DND-41 (cell line): ENCODE data around the gene SEZ6L2.

Experiments used
- ATAC-seq: fragments of 200-7000 bp; cut with Tn5 transposase; 3 replicates; pipeline ENCODE4 v1.9.1; 2021; ENCODE audit warnings: low read depth; ENCODE audit not compliant: insufficient read depth
- DNase-seq: peaks from one replicate; pipeline ENCODE4 v3.0.0-alpha.2; 2020
- H2AFZ ChIP-seq: 2 replicates; pipeline ENCODE4 v1.6.0; 2012; ENCODE audit warnings: low read depth, low read length
- H3K27ac ChIP-seq: 2 replicates; pipeline ENCODE4 v1.5.1; 2012; ENCODE audit warnings: low read length, inconsistent platforms
- H3K27me3 ChIP-seq: fragments of 200-600 bp; sonication (generic); 2 replicates; pipeline ENCODE4 v1.6.0; 2012; ENCODE audit warnings: low read length, mild to moderate bottlenecking, inconsistent platforms; ENCODE audit not compliant: insufficient read depth, poor library complexity
- H3K36me3 ChIP-seq: 2 replicates; pipeline ENCODE4 v1.5.1; 2012; ENCODE audit warnings: low read length, inconsistent platforms; ENCODE audit not compliant: insufficient read depth
- H3K4me1 ChIP-seq: 2 replicates; pipeline ENCODE4 v1.5.1; 2012; ENCODE audit warnings: mild to moderate bottlenecking, low read length; ENCODE audit not compliant: insufficient read depth
- H3K4me2 ChIP-seq: 2 replicates; pipeline ENCODE4 v1.6.0; 2012; ENCODE audit warnings: mild to moderate bottlenecking, moderate library complexity, low read length, inconsistent platforms; ENCODE audit not compliant: insufficient read depth
- H3K4me3 ChIP-seq, 2 experiments: fragments of 200-600 bp in 1 of 2; shearing (Covaris generic) in 1 of 2; 2 replicates each; pipeline ENCODE4 v1.5.1; 2012 to 2016; ENCODE audit warnings: inconsistent platforms in 2 of 2, low read length in 2 of 2, mild to moderate bottlenecking in 2 of 2, low read depth in 1 of 2, moderate library complexity in 1 of 2
- H3K79me2 ChIP-seq: 2 replicates; pipeline ENCODE4 v1.6.0; 2012; ENCODE audit warnings: low read length, inconsistent platforms; ENCODE audit not compliant: insufficient read depth
- H3K9ac ChIP-seq: 2 replicates; pipeline ENCODE4 v1.6.0; 2012; ENCODE audit warnings: low read depth, mild to moderate bottlenecking, inconsistent platforms, low read length, moderate library complexity
- H3K9me3 ChIP-seq: 2 replicates; pipeline ENCODE4 v1.5.1; 2012; ENCODE audit warnings: low read length, moderate library complexity, mild to moderate bottlenecking, inconsistent platforms; ENCODE audit not compliant: insufficient read depth, severe bottlenecking
- H4K20me1 ChIP-seq: 2 replicates; pipeline ENCODE4 v1.6.0; 2012; ENCODE audit warnings: low read length; ENCODE audit not compliant: insufficient read depth
- EZH2 ChIP-seq: IDR thresholded peaks from 3 replicates; pipeline ENCODE4 v1.6.1; 2012; ENCODE audit warnings: borderline replicate concordance, low read depth, mild to moderate bottlenecking, moderate library complexity, low read length, inconsistent platforms; ENCODE audit not compliant: severe bottlenecking
- TF ChIP-seq, protein P1 (sequence below): IDR thresholded peaks from 2 replicates; pipeline ENCODE4 v1.5.1; 2012; ENCODE audit warnings: borderline replicate concordance, low read length, moderate library complexity, mild to moderate bottlenecking; ENCODE audit not compliant: poor library complexity, severe bottlenecking; ENCODE audit errors: extremely low read depth

Gene SEZ6L2

GRCh38 chr16:29876594-29877249, 22.6 kb downstream of the SEZ6L2 start:
- DNase-seq (no peak), ATAC-seq (no peak)
- Histone ChIP-seq H3K27ac (no peak overlapping the region), H3K27me3 (no peaks in the 10 kb centered on the region), H3K79me2 (no peaks in the 10 kb centered on the region), H3K4me1 (no peaks in the 10 kb centered on the region), H3K9ac (no peak overlapping the region), H3K36me3 (no peaks in the 10 kb centered on the region), H4K20me1 (no peaks in the 10 kb centered on the region; the same call in 1 of the 2 replicates), H2AFZ (no peak overlapping the region), H3K9me3 (no peaks in the 10 kb centered on the region), H3K4me3 (no peak overlapping the region), H3K4me2 (no peak overlapping the region)
- TF ChIP-seq, protein P1, sequence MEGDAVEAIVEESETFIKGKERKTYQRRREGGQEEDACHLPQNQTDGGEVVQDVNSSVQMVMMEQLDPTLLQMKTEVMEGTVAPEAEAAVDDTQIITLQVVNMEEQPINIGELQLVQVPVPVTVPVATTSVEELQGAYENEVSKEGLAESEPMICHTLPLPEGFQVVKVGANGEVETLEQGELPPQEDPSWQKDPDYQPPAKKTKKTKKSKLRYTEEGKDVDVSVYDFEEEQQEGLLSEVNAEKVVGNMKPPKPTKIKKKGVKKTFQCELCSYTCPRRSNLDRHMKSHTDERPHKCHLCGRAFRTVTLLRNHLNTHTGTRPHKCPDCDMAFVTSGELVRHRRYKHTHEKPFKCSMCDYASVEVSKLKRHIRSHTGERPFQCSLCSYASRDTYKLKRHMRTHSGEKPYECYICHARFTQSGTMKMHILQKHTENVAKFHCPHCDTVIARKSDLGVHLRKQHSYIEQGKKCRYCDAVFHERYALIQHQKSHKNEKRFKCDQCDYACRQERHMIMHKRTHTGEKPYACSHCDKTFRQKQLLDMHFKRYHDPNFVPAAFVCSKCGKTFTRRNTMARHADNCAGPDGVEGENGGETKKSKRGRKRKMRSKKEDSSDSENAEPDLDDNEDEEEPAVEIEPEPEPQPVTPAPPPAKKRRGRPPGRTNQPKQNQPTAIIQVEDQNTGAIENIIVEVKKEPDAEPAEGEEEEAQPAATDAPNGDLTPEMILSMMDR = no peak
- TF ChIP-seq EZH2 = no peak

GRCh38 chr16:29876217-29876593, 23.1 kb downstream of the SEZ6L2 start:
- Histone ChIP-seq H4K20me1 (no peaks in the 10 kb centered on the region; the same call in 1 of the 2 replicates), H3K27me3 (no peaks in the 10 kb centered on the region), H3K79me2 (no peaks in the 10 kb centered on the region), H3K4me3 (no peak overlapping the region), H3K9me3 (no peaks in the 10 kb centered on the region), H2AFZ (no peak overlapping the region), H3K9ac (no peak overlapping the region), H3K4me1 (no peaks in the 10 kb centered on the region), H3K36me3 (no peaks in the 10 kb centered on the region), H3K27ac (no peak overlapping the region), H3K4me2 (no peak overlapping the region)
- DNase-seq (no peak), ATAC-seq (no peak)
- TF ChIP-seq EZH2 = no peak
- TF ChIP-seq, protein P1 = no peak

DNA sequence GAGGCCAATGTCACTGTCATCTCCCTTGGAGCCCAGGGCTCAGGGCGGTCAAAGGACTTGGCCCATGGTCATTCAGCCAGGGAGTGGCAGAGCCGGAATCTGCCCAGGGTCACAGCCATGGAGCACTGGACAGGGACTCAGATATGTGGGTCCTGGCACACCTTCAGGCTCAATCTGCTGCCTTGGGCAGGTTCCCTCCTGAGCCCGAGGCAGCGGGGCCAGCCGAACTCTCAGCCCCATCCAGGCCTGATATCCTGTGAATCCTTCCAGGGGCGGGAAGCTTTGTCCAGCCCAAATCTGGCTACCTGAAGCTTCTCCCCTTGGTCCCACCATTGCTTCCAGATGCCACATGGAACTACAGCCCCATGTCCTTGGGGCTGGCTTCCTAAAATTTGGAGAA, 24.1 kb downstream of the SEZ6L2 start:
- DNase-seq (no peak), ATAC-seq (no peak)
- H2AFZ ChIP-seq = no peak overlapping the region
- no peaks in the 10 kb centered on the region for H3K9me3 ChIP-seq
- H3K79me2 ChIP-seq = no peaks in the 10 kb centered on the region
- H3K27ac ChIP-seq = no peak overlapping the region
- no peaks in the 10 kb centered on the region for H3K27me3 ChIP-seq
- H4K20me1 ChIP-seq = no peaks in the 10 kb centered on the region; the same call in 1 of the 2 replicates
- no peak overlapping the region for H3K4me3 ChIP-seq
- no peaks in the 10 kb centered on the region for H3K4me1 ChIP-seq
- H3K9ac ChIP-seq = no peak overlapping the region
- H3K36me3 ChIP-seq = no peaks in the 10 kb centered on the region
- H3K4me2 ChIP-seq = no peak overlapping the region
- TF ChIP-seq, protein P1 = no peak
- TF ChIP-seq EZH2 = no peak

- Histone ChIP-seq H4K20me1 (no peaks in the 10 kb centered on the region; the same call in 1 of the 2 replicates), H2AFZ (no peak overlapping the region), H3K9ac (no peak overlapping the region), H3K79me2 (no peaks in the 10 kb centered on the region), H3K4me3 (no peak overlapping the region), H3K4me1 (no peaks in the 10 kb centered on the region), H3K4me2 (no peak overlapping the region), H3K27me3 (no peaks in the 10 kb centered on the region), H3K27ac (no peak overlapping the region), H3K36me3 (no peaks in the 10 kb centered on the region), H3K9me3 (no peaks in the 10 kb centered on the region)
- DNase-seq (no peak), ATAC-seq (no peak)
- TF ChIP-seq, protein P1 = no peak
- TF ChIP-seq EZH2 = no peak
Observed at GRCh38 chr16:29873319-29873718, 26.0 kb downstream of the SEZ6L2 start.
